OCI-LY7 (cell line): ENCODE measurements around the gene SIGLEC12. TPM values are rescaled to one million over a fixed set of nuclear protein-coding genes. Genes with fewer than 3 reads are reported as not detected.

Experiments
- BruUV-seq: library from RNA; stranded (reverse); fragments of 400-500 nt; replicated peaks from 2 replicates; lab custom pipeline; 2021; lab: Mats Ljungman, UMichigan
- CTCF ChIA-PET: fragments of 300-600 bp; sonication (Branson Sonifier 250); formaldehyde crosslinking; loops from one replicate; lab custom pipeline; 2022; ENCODE audit warnings: antibody characterized with exemption; ENCODE audit not compliant: unreplicated experiment; lab: Charles Lee
- POLR2A ChIA-PET: fragments of 300-600 bp; sonication (Branson Sonifier 250); formaldehyde crosslinking; loops from one replicate; lab custom pipeline; 2022; ENCODE audit warnings: antibody characterized with exemption; lab: Charles Lee
- DNase-seq: peaks from one replicate; pipeline ENCODE4 v3.0.0-alpha.2; 2015; ENCODE audit warnings: low spot score
- H2AFZ ChIP-seq: fragments of 200-600 bp; sonication (generic), shearing (Covaris generic); 2 replicates; pipeline ENCODE4 v1.6.1; 2014; ENCODE audit warnings: mild to moderate bottlenecking, antibody characterized with exemption, low read length, moderate library complexity
- H3K27ac ChIP-seq: fragments of 200-600 bp; sonication (generic); 2 replicates; pipeline ENCODE4 v1.5.1; 2014; ENCODE audit warnings: mixed run types, low read depth, mild to moderate bottlenecking, moderate library complexity, low read length, inconsistent platforms; ENCODE audit not compliant: poor library complexity, severe bottlenecking
- H3K36me3 ChIP-seq: fragments of 200-600 bp; sonication (generic); 2 replicates; pipeline ENCODE4 v1.6.1; 2014; ENCODE audit warnings: mild to moderate bottlenecking, antibody characterized with exemption, low read length, moderate library complexity, mixed read lengths; ENCODE audit not compliant: insufficient read depth
- H3K4me1 ChIP-seq: fragments of 200-600 bp; sonication (generic); 2 replicates; pipeline ENCODE4 v1.5.1; 2014; ENCODE audit warnings: mild to moderate bottlenecking, low read length; ENCODE audit not compliant: insufficient read depth, poor library complexity, severe bottlenecking
- H3K4me2 ChIP-seq: fragments of 200-600 bp; sonication (generic); 2 replicates; pipeline ENCODE4 v1.6.1; 2014; ENCODE audit warnings: mild to moderate bottlenecking, low read length
- H3K4me3 ChIP-seq: fragments of 200-600 bp; sonication (generic); 2 replicates; pipeline ENCODE4 v1.5.1; 2014; ENCODE audit warnings: mild to moderate bottlenecking, low read depth, low read length; ENCODE audit not compliant: poor library complexity, severe bottlenecking
- H3K79me2 ChIP-seq: fragments of 200-600 bp; sonication (generic); 2 replicates; pipeline ENCODE4 v1.6.1; 2016; ENCODE audit warnings: low read depth, mild to moderate bottlenecking, low read length, moderate library complexity, mixed read lengths; ENCODE audit not compliant: insufficient read depth
- H3K9me2 ChIP-seq: fragments of 200-600 bp; sonication (generic); 2 replicates; pipeline ENCODE4 v1.6.1; 2016; ENCODE audit warnings: mild to moderate bottlenecking, low read length, mixed read lengths; ENCODE audit not compliant: insufficient read depth
- H3K9me3 ChIP-seq: fragments of 200-600 bp; sonication (generic); 2 replicates; pipeline ENCODE4 v1.6.1; 2014; ENCODE audit warnings: mild to moderate bottlenecking, mixed run types, low read length, mixed read lengths
- H4K20me1 ChIP-seq: fragments of 200-600 bp; sonication (generic); 2 replicates; pipeline ENCODE4 v1.6.1; 2014; ENCODE audit warnings: mild to moderate bottlenecking, antibody characterized with exemption, low read length, moderate library complexity, mixed read lengths; ENCODE audit not compliant: insufficient read depth
- CTCF ChIP-seq: fragments of 200-600 bp; sonication (generic); conservative IDR thresholded peaks from 2 replicates; pipeline ENCODE4 v1.5.1; 2014; ENCODE audit warnings: mild to moderate bottlenecking, antibody characterized with exemption, low read length, moderate library complexity, mixed read lengths
- EZH2phosphoT487 ChIP-seq: fragments of 200-600 bp; sonication (generic); IDR thresholded peaks from 2 replicates; pipeline ENCODE4 v1.6.1; 2018; ENCODE audit warnings: low read depth, borderline replicate concordance, mild to moderate bottlenecking, mixed run types, antibody characterized with exemption, low read length, moderate library complexity, mixed read lengths
- intact Hi-C: fragments of 100-400 bp; cut with micrococcal nuclease; formaldehyde crosslinking; loops from one replicate; pipeline ENCODE4 v1.10.0; 2022; ENCODE audit not compliant: unreplicated experiment
- total RNA-seq, 2 experiments: library from RNA; depleted of rRNA in 1 of 2; stranded (reverse); fragments of >200 nt in 1 of 2; shearing (Covaris generic) in 1 of 2; gene quantifications; 2 replicates each; pipeline ENCODE4 v1.2.3, GENCODE V29; 2014 to 2022

The SIGLEC12 gene
- total RNA-seq, 2 experiments from 2014 or later, result not detected

DNA sequence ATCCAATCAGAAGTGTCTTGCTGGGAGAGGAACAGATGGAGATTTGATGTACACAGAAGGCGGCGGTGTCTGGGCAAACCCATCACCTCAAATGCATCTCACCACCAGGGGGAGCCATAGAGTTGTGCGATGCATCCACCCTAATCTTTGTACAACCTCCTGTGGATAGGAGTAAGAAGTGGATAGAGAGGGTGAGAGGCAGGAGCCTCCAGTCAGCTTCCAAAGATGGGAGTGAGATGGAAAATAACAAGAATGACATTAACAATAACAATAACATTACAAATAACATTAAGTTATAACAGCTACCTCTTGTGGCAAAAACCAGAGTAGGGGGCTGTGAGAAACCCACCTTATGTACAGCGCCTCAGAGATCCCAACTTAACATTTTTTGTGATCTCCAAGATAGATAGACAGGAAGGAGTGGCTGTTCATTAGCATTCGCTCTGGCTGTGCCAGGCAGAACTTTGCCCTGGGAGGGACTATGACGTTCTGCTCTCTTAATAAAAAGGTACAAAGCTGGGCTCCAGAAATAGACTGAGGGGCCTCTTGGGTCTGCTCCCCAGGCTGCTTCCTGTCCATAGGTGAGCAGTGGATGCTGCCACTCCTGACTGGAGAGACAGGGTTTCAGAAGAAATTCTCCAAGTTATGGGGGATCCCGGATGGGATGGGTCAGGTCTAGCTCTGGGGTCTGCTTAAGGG, 28.4 kb downstream of the SIGLEC12 start:
- intact Hi-C loops, result loop anchor here (1.0 kb wide), 1 partner anchor 184 kb away; no protein-coding TSS in a partner anchor
- H2AFZ ChIP-seq, result no peak overlapping the region
- no peaks in the 10 kb centered on the region for H3K4me1 ChIP-seq
- no peak overlapping the region for H3K4me3 ChIP-seq
- H3K27ac ChIP-seq, result no peak overlapping the region
- BruUV-seq, result no TSS peak
- H3K79me2 ChIP-seq, result no peaks in the 10 kb centered on the region
- CTCF ChIA-PET, result interaction anchor here (1.3 to 1.7 kb wide), 2 partner anchors 184 to 188 kb away, joined by 4 to 9 read pairs; no protein-coding TSS in a partner anchor
- H3K4me2 ChIP-seq, result no peak overlapping the region
- H3K9me3 ChIP-seq, result no peaks in the 10 kb centered on the region
- H4K20me1 ChIP-seq, result no peaks in the 10 kb centered on the region
- POLR2A ChIA-PET, result no interaction called here
- H3K36me3 ChIP-seq, result no peaks in the 10 kb centered on the region
- no peaks in the 10 kb centered on the region for H3K9me2 ChIP-seq
- TF ChIP-seq CTCF (peak; percentile 91), EZH2phosphoT487 (no peak)
- DNase-seq, result peak; percentile 76

GRCh38 chr19:51472607-51473006, 29.0 kb downstream of the SIGLEC12 start:
- no peaks in the 10 kb centered on the region for H4K20me1 ChIP-seq
- no peaks in the 10 kb centered on the region for H3K36me3 ChIP-seq
- no TSS peak for BruUV-seq
- ChIA-PET CTCF (interaction anchor here (1.3 to 1.7 kb wide), 2 partner anchors 185 to 188 kb away, joined by 4 to 9 read pairs; no protein-coding TSS in a partner anchor), POLR2A (no interaction called here)
- no peak overlapping the region for H2AFZ ChIP-seq
- H3K4me3 ChIP-seq, result no peak overlapping the region
- H3K4me1 ChIP-seq, result no peaks in the 10 kb centered on the region
- intact Hi-C loops, result loop anchor here (1.0 kb wide), 1 partner anchor 185 kb away; no protein-coding TSS in a partner anchor
- H3K4me2 ChIP-seq, result no peak overlapping the region
- no peaks in the 10 kb centered on the region for H3K9me3 ChIP-seq
- no peak for TF ChIP-seq EZH2phosphoT487
- TF ChIP-seq CTCF, result no peak
- no peak for DNase-seq
- no peak overlapping the region for H3K27ac ChIP-seq
- no peaks in the 10 kb centered on the region for H3K9me2 ChIP-seq
- no peaks in the 10 kb centered on the region for H3K79me2 ChIP-seq

- Histone ChIP-seq H3K36me3 (no peaks in the 10 kb centered on the region), H3K4me3 (no peak overlapping the region), H3K9me2 (no peaks in the 10 kb centered on the region), H3K4me2 (no peak overlapping the region), H3K4me1 (no peaks in the 10 kb centered on the region), H3K27ac (no peak overlapping the region), H4K20me1 (no peaks in the 10 kb centered on the region), H3K79me2 (no peaks in the 10 kb centered on the region), H3K9me3 (no peaks in the 10 kb centered on the region), H2AFZ (no peak overlapping the region)
- ChIA-PET CTCF (no interaction called here), POLR2A (no interaction called here)
- intact Hi-C loops, result no loop called here
- BruUV-seq, result no TSS peak
- DNase-seq, result no peak
- no peak for TF ChIP-seq EZH2phosphoT487
- no peak for TF ChIP-seq CTCF
Measured at GRCh38 chr19:51471527-51471926, 30.1 kb downstream of the SIGLEC12 start.
